Dendritic cell treated with granulocyte-macrophage colony-stimulating factor and Interleukin-4, amounts not matched to agents 40 ng/mL and 50 ng/mL, for 4 days (primary cell): ENCODE measurements around the gene LPCAT1.
"Not testable (repeated sequence)": the region's sequence is repeated elsewhere in the genome, so short reads cannot be mapped to it uniquely, and the experiment has no call there.

Experiments
- H3K27ac Mint-ChIP-seq: one replicate; pipeline ENCODE4 v1.8.0; 2022; ENCODE audit warnings: mild to moderate bottlenecking, mixed read lengths
- H3K27me3 Mint-ChIP-seq: one replicate; pipeline ENCODE4 v1.8.0; 2022; ENCODE audit warnings: mild to moderate bottlenecking, mixed read lengths
- H3K36me3 Mint-ChIP-seq: one replicate; pipeline ENCODE4 v1.8.0; 2022; ENCODE audit warnings: low read depth, mixed read lengths
- H3K4me1 Mint-ChIP-seq: one replicate; pipeline ENCODE4 v1.8.0; 2022; ENCODE audit warnings: low read depth, mixed read lengths
- H3K4me3 Mint-ChIP-seq: one replicate; pipeline ENCODE4 v1.8.0; 2022; ENCODE audit warnings: mild to moderate bottlenecking, moderate library complexity, mixed read lengths
- H3K9me3 Mint-ChIP-seq: one replicate; pipeline ENCODE4 v1.8.0; 2022; ENCODE audit warnings: mixed read lengths
- intact Hi-C: fragments of 100-400 bp; cut with micrococcal nuclease; formaldehyde crosslinking; loops from one replicate; pipeline ENCODE4 v1.15.0; 2022

LPCAT1 gene

GRCh38 chr5:1540166-1540565 lies 16.4 kb upstream of the LPCAT1 start:
- Mint-ChIP-seq H3K27me3 (peaks cover 1% of the 10 kb centered on the region), H3K9me3 (no peaks in the 10 kb centered on the region), H3K4me3 (no peak overlapping the region), H3K27ac (no peak overlapping the region), H3K36me3 (no peaks in the 10 kb centered on the region), H3K4me1 (peaks cover 43% of the 10 kb centered on the region)
- intact Hi-C loops, result no loop called here

GRCh38 chr5:1539393-1540161 lies 15.8 kb upstream of the LPCAT1 start:
- H3K4me3 Mint-ChIP-seq, H3K36me3 Mint-ChIP-seq, intact Hi-C loops, H3K27me3 Mint-ChIP-seq, H3K27ac Mint-ChIP-seq, H3K9me3 Mint-ChIP-seq: not testable (repeated sequence)
- peaks cover 43% of the 10 kb centered on the region for H3K4me1 Mint-ChIP-seq

- peaks cover under 1% of the 10 kb centered on the region for H3K27me3 Mint-ChIP-seq
- intact Hi-C loops, result no loop called here
- H3K9me3 Mint-ChIP-seq, result no peaks in the 10 kb centered on the region
- H3K27ac Mint-ChIP-seq, result peak overlapping the region; percentile 30
- H3K36me3 Mint-ChIP-seq, result no peaks in the 10 kb centered on the region
- no peak overlapping the region for H3K4me3 Mint-ChIP-seq
- peaks cover 38% of the 10 kb centered on the region for H3K4me1 Mint-ChIP-seq
Measured at GRCh38 chr5:1538741-1539392, 15.1 kb upstream of the LPCAT1 start.

GRCh38 chr5:1538276-1538675 lies 14.5 kb upstream of the LPCAT1 start:
- no peak overlapping the region for H3K4me3 Mint-ChIP-seq
- H3K9me3 Mint-ChIP-seq, result no peaks in the 10 kb centered on the region
- intact Hi-C loops, result no loop called here
- no peaks in the 10 kb centered on the region for H3K36me3 Mint-ChIP-seq
- no peaks in the 10 kb centered on the region for H3K27me3 Mint-ChIP-seq
- H3K27ac Mint-ChIP-seq, result peak overlapping the region; percentile 30
- peaks cover 34% of the 10 kb centered on the region for H3K4me1 Mint-ChIP-seq

- Mint-ChIP-seq H3K36me3 (no peaks in the 10 kb centered on the region), H3K4me3 (no peak overlapping the region), H3K27me3 (no peaks in the 10 kb centered on the region), H3K27ac (peak overlapping the region; percentile 85), H3K9me3 (no peaks in the 10 kb centered on the region), H3K4me1 (peaks cover 29% of the 10 kb centered on the region)
- intact Hi-C loops, result no loop called here
Measured at GRCh38 chr5:1537603-1538154, 13.9 kb upstream of the LPCAT1 start.

- H3K9me3 Mint-ChIP-seq, result no peaks in the 10 kb centered on the region
- peak overlapping the region; percentile 69 for H3K4me3 Mint-ChIP-seq
- H3K27ac Mint-ChIP-seq, result peak overlapping the region; percentile 85
- H3K4me1 Mint-ChIP-seq, result peaks cover 23% of the 10 kb centered on the region
- intact Hi-C loops, result no loop called here
- no peaks in the 10 kb centered on the region for H3K27me3 Mint-ChIP-seq
- H3K36me3 Mint-ChIP-seq, result no peaks in the 10 kb centered on the region
Measured at GRCh38 chr5:1536871-1537602, 13.3 kb upstream of the LPCAT1 start.

GRCh38 chr5:1536322-1536845 lies 12.6 kb upstream of the LPCAT1 start:
- Mint-ChIP-seq H3K36me3 (no peaks in the 10 kb centered on the region), H3K4me1 (peaks cover 21% of the 10 kb centered on the region)
- intact Hi-C loops, result no loop called here

GRCh38 chr5:1535646-1536045 lies 11.9 kb upstream of the LPCAT1 start:
- Mint-ChIP-seq H3K4me1 (peaks cover 21% of the 10 kb centered on the region), H3K27me3 (no peaks in the 10 kb centered on the region), H3K27ac (no peak overlapping the region), H3K9me3 (no peaks in the 10 kb centered on the region), H3K4me3 (no peak overlapping the region), H3K36me3 (no peaks in the 10 kb centered on the region)
- intact Hi-C loops, result no loop called here

More at GRCh38 chr5:1536322-1536845, 12.6 kb upstream of the LPCAT1 start:
- Mint-ChIP-seq H3K4me3 (peak overlapping the region; percentile 69), H3K9me3 (no peaks in the 10 kb centered on the region), H3K27ac (peak overlapping the region; percentile 85), H3K27me3 (no peaks in the 10 kb centered on the region)

GRCh38 chr5:1532384-1532783 lies 8.6 kb upstream of the LPCAT1 start:
- peaks cover 21% of the 10 kb centered on the region for H3K4me1 Mint-ChIP-seq
- peaks cover 2% of the 10 kb centered on the region for H3K27me3 Mint-ChIP-seq
- H3K27ac Mint-ChIP-seq, result no peak overlapping the region
- H3K36me3 Mint-ChIP-seq, result no peaks in the 10 kb centered on the region
- H3K9me3 Mint-ChIP-seq, result no peaks in the 10 kb centered on the region
- intact Hi-C loops, result no loop called here
- H3K4me3 Mint-ChIP-seq, result no peak overlapping the region

GRCh38 chr5:1529498-1529897 lies 5.7 kb upstream of the LPCAT1 start:
- no peak overlapping the region for H3K27ac Mint-ChIP-seq
- peaks cover 19% of the 10 kb centered on the region for H3K4me1 Mint-ChIP-seq
- H3K36me3 Mint-ChIP-seq, result no peaks in the 10 kb centered on the region
- peaks cover 2% of the 10 kb centered on the region for H3K27me3 Mint-ChIP-seq
- intact Hi-C loops, result no loop called here
- H3K4me3 Mint-ChIP-seq, result no peak overlapping the region
- no peaks in the 10 kb centered on the region for H3K9me3 Mint-ChIP-seq

GRCh38 chr5:1527533-1528205 lies 3.9 kb upstream of the LPCAT1 start:
- Mint-ChIP-seq H3K36me3 (peaks cover 4% of the 10 kb centered on the region), H3K4me1 (peaks cover 23% of the 10 kb centered on the region)

GRCh38 chr5:1526681-1527131 lies 2.9 kb upstream of the LPCAT1 start:
- H3K27ac Mint-ChIP-seq, result peak overlapping the region; percentile 16
- no peaks in the 10 kb centered on the region for H3K9me3 Mint-ChIP-seq
- intact Hi-C loops, result no loop called here
- no peak overlapping the region for H3K4me3 Mint-ChIP-seq
- H3K27me3 Mint-ChIP-seq, result peaks cover 2% of the 10 kb centered on the region
- peaks cover 12% of the 10 kb centered on the region for H3K36me3 Mint-ChIP-seq
- peaks cover 32% of the 10 kb centered on the region for H3K4me1 Mint-ChIP-seq

More at GRCh38 chr5:1527533-1528205, 3.9 kb upstream of the LPCAT1 start:
- Mint-ChIP-seq H3K27me3 (peaks cover 2% of the 10 kb centered on the region), H3K4me3 (no peak overlapping the region), H3K9me3 (no peaks in the 10 kb centered on the region), H3K27ac (peak overlapping the region; percentile 53)
- intact Hi-C loops, result no loop called here

GRCh38 chr5:1526190-1526631 lies 2.5 kb upstream of the LPCAT1 start:
- Mint-ChIP-seq H3K4me1 (peaks cover 34% of the 10 kb centered on the region), H3K27me3 (peaks cover 2% of the 10 kb centered on the region), H3K9me3 (no peaks in the 10 kb centered on the region), H3K36me3 (peaks cover 15% of the 10 kb centered on the region), H3K4me3 (no peak overlapping the region), H3K27ac (peak overlapping the region; percentile 16)
- intact Hi-C loops, result no loop called here
